Measurements from ENCODE around the gene MESP1.
A peak's percentile ranks its signal among the peaks of the same experiment; 100 is the strongest.

MESP1 gene

DNA sequence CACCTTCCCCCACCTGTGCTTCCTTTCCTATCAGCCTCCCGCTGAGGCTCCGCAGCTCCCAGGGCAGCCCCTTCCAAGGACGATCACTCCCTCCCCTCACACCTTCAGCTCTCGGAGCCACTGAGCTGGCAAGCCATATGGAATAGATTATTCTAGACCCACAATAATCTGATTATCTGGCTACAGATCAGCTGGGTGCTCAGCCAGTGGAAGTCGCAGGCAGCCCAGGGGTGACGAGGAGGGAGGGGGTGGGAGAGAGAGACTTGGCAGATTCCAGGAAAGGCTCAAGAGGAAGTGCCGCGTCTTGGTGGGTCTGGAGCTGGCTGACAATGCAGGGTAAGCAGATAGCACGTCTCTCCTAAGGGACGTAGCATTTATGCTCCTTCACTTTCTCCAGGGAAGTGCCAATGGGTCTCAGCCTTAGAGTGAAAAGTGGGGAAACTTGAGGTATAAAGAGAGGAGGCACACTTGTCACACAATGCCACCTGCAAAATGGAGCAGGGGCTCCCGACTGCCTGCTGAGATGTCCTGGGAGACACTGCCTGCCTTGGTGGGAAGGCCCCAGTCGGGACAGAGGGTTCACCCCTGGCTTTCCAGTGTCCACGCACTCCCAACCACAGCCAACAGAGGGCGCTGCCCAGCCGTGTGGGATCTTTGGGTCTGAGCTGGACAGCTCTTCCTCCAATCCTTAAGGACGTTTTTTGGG is 9.4 kb upstream of the MESP1 start:
- peak; percentile 89 for DNase-seq (ENCODE audit: low spot score)
- no peak for FAIRE-seq

DNA sequence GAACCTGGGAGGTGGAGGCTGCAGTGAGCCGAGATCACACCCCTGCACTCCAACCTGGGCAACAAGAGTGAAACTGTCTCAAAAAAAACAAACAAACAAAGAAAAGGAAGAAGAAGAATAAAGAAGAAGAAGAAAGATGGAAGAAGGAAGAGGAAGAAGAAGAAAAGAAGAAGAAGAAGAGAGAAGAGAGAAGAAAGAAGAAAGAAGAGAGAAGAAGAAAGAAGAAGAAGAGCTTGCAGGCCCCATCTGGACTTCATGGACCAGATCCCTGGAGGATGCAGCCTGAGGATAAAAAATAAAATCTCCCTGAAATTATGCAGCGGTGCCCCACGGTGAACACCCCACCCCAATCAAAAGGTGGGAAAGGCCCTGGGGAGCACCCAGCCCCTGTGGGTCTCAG is 8.8 kb upstream of the MESP1 start:
- DNase-seq (ENCODE audit: low spot score) (no peak), FAIRE-seq (no peak)

DNA sequence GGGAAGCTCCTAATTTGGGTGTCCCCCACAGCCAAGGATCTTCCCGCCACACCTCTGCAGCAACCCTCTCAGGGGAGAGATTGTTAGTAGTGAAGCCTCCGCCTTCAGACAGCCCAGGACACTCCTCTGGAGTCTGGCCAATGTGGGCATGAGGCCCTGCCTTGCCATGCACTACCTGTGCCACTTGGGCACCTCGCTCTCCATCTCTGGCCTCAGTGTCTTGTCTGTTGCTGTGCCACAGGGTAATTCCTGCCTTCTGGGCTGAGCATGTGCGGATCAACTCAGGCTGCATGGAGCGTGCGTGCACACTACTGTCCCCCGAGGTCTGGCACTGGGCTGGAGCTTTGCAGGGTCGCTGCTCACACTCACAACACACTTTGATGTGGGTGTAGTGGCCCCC is 7.9 kb upstream of the MESP1 start:
- no peak for DNase-seq (ENCODE audit: low spot score)

DNA sequence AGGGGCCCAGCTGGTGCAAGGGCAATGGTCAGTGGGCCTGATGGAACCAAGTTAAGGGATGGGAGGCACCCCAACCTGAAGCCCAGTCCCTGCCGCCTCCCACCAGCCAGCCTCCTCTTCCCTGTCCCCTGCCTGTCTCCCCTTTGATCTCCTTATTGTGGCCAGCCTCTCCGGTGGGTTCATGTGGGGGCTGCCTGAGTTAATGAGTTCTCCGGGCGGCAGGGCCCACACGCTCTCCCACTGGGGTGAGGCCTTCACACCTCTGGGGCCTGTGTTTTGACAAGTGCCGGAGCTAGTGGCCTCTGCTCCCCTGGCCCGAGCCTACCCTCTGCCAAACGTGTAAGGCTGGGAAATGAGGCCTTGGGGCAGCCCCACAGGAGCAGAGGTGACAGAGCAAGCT is 7.2 kb upstream of the MESP1 start:
- DNase-seq (ENCODE audit: low spot score), result no peak
- no peak for FAIRE-seq

More for the DNA sequence above, 7.9 kb upstream of the MESP1 start:
- no peak for FAIRE-seq

DNA sequence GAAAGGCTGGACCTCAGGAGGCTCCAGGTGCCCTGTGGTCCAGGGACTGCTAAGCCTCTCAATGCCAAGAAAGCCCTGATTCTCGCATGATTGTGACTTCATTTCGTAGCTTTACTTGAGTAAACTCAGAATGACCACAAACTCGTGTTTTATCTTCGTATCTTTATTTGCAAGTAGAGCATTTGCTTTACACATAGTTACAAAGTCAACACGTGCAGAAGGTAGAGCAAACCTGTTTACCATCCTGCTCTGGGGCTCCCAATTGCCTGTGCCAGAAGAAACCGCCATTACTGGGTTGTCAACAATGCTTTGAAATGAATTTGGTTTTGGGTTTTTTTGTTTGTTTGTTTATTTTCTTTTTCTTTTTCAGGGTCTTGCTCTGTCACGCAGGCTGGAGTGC is 5.8 kb upstream of the MESP1 start:
- FAIRE-seq (no peak), DNase-seq (ENCODE audit: low spot score) (no peak)

DNA sequence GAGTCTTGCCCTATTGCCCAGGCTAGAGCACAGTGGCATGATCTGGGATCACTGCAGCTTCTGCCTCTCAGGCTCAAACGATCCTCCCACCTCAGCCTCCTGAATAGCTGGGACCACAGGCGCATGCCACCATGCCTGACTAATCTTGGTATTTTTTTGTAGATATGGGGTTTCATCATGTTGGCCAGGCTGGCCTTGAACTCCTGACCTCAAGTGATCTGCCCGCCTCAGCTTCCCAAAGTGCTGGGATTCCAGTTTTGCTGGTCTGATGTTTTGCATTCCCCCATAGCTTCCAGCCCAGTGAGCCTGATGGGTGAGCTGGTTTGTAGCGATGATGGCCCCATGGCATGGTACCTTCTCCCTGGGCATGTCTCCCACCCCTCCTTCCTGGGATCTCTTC is 4.7 kb upstream of the MESP1 start:
- FAIRE-seq, result no peak

DNA sequence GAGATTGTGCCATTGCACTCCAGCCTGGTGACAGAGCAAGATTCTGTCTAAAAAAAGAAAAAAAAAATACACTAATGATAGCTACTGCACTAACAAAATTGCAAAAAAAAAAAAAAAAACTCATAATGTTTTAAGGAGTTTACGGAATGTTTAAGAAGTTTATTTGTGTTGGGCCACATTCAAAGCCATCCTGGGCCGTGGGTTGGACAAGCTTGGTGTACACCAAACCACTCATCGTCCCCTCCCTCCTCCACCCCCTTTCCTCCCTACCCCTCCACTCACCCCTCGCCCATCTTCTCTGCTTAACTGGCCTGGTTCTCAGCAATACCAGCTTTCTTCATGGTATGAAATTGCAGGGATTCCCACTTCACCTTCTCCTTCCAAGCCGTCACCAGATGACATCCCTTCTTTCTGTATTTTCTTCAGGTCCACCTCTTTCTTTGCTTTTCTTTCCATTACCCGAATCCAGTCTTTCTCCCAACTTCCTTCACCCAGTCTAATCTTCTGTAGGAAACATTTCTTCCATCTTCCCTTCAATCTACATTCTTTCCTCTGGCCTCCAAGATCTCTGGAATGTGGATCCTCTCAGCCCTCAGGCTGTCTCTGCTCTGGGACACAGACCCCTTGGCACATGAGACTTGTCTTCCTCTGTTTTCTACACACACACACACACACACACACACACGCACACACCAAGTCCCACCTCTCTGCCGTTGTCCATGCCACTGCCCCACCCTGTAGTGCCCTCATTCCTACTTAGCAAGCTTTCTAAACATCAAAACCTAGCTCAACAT is 3.5 kb upstream of the MESP1 start:
- no peak for FAIRE-seq

More for the DNA sequence above, 4.7 kb upstream of the MESP1 start:
- no peak for DNase-seq (ENCODE audit: low spot score)

DNA sequence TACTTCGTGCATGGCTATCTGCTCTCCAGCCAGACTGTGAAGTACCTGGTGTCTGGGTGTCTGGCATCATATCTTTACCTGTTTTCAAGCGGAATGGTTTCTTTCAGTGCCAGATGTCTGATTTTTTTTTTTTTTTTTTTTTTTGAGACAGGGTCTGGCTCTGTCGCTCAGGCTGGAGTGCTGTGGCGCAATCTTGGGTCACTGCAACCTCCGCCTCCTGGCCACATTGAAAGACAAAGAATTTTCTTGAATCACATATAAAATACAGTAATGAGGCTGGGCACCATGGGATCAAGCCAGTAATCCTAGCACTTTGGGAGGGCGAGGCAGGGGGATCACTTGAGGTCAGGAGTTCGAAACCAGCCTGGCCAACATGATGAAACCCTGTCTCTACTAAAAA is 2.8 kb upstream of the MESP1 start:
- DNase-seq (ENCODE audit: low spot score) (no peak), FAIRE-seq (no peak)

More for the DNA sequence above, 3.5 kb upstream of the MESP1 start:
- no peak for DNase-seq (ENCODE audit: low spot score)

DNA sequence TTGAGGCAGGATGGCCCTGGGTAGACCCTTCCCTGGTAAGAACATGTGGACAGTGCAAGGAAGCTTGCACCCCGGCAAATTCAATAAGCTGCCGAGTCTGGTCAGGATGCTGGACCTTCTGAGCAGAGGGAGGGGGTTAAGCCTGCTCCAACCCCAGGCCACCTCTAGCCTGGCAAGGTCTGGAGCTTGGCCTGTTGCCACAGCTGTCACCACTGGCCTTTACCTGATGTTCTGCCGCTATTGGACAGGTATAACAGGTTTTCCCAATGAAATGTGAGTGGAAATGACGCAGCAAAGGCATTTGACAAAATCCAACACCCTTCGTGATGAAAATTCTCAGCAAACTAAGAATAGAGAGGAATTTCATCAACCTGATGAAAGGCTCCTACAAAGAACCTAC is 699 bp upstream of the MESP1 start:
- DNase-seq (ENCODE audit: low spot score), result no peak
- no peak for FAIRE-seq

DNA sequence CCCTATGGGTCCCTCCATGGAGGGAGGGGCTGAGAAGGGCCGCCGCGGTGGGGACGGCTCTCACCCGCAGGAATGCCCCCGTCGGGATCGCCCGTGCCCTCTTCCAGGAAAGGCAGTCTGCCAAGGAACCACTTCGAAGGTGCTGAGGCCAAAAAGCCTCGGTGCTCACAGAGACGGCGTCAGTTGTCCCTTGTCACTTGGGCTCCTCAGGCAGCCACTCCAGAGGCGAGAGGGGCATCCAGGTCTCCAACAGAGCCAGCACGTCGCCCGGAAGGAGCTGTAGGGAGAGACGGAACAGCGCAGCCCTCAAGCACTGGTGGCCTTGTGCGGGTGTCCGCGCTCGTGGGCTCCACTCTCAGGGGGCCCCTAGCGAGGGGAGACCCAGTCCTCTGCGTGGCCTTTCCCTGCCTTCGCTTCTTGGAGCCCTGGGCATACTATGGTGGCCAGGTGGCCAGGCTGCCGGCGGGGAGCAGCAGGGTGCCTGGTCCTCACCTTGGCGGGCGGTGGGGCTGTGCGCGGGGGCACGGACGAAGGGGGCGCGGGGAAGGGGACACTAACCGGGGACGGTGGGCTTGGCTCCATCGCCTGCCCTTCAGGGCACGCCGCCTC is 994 bp downstream of the MESP1 start:
- FAIRE-seq (no peak), DNase-seq (ENCODE audit: low spot score) (no peak)

DNA sequence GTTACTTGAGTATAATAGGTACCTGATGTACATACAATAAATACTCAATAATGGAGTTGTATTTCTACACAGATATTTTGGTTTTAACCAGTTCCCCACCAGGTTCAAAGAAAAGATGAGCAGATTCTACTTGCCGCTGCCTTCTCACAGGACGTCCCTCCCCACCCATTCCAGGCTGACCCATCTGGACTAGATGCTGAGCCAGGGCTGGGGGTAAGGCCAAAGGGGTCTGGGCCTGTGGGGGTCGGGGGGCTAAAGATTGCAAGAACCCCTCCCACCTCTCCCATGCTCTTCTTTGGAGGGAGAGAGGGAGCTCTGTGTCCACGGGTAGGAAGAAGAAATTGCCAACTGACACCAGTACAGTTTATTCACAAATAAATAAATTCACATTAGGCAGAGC is 1.5 kb downstream of the MESP1 start:
- DNase-seq (ENCODE audit: low spot score), result no peak
- no peak for FAIRE-seq

DNA sequence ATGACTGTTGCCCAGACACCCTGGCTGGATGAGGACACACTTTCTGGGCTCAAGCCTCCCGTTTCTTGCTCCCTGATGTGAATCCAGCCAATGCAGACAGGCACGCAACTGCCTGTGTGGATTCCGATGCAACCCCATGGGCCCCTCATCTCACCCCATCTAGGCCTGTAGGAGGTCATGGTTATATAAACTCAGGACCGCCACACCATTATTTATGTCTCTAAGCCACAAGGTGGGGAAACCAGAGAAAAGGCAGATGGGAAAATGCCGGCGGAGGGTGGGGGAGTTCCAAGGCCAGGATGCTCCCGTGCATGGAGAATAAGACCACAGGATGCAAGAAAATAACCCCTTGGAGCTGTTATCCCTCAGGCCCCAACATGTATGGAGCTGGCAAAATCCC is 2.0 kb downstream of the MESP1 start:
- DNase-seq (ENCODE audit: low spot score) (no peak), FAIRE-seq (no peak)

DNA sequence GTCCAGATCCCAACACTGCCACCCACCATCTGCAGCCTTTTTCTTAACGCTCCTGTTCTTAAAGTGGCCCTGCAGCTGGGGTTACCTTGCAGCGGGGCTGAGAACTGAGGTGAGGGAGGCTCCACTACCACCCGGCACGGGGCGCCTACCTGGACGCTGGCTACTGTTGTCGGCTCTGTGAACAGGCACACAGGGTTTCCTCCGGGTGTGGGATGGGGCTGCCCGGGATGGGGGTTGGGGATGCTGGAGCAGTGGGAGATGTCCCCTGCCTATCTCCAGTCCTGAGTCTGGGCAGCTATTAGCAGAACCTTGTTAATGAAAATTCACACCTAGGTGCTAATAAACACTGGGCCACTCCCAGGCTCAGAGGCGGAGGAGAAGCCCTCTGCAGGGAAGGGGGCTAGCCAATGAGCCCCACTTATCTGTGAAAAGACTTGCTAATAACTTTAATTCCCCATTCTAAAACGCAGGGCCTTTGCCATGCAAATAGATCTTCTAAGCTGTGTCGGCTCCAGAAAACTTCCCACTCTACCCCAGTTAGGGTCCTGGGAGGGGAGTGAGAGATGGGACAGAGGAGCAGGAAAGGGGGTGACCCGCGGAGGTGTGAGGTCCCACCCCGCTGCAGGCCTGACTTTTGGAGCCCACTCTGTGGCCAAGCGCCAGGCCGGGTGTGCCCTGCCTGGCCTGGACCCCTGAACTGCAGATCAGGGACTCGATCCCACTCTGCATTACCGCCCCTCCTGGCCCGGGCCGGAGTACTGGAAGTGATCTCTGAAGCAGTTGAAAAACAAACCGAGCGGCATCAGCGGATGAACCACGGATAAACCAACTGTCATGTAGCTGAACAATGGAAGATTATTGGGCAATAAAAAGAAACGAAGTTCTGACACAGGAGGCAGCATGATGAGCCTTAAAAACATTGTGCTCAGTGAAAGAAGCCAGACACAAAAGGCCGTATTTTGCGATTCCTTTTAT is 3.1 kb downstream of the MESP1 start:
- DNase-seq (ENCODE audit: low spot score) (no peak), FAIRE-seq (no peak)

DNA sequence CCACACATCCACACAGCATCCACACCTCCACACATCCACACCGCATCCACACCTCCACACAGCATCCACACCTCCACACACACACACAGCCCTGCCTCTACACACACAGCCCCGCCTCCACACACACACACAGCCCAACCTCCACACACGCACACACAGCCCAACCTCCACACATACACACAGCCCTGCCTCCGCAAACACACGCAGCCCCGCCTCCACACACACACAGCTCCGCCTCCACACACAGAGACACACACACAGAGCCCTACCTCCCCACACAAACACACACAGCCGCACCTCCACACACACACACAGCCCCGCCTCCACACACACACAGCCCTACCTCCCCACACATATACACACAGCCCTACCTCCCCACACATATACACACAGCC is 4.7 kb downstream of the MESP1 start:
- no peak for FAIRE-seq
- no peak for DNase-seq (ENCODE audit: low spot score)

DNA sequence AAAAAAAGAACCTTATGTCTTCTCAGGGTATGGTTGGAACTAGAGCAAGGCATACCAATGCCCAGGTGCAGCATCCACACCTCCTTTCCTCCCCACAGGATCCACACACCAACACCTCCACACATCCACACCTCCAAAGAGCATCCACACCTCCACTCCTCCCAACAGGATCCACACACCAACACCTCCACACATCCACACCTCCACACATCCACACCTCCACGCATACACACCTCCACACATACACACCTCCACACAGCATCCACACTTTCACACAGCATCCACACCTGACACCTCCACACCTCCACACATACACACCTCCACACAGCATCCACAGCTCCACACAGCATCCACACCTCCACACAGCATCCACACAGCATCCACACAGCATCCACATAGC is 5.3 kb downstream of the MESP1 start:
- FAIRE-seq (no peak), DNase-seq (ENCODE audit: low spot score) (no peak)

DNA sequence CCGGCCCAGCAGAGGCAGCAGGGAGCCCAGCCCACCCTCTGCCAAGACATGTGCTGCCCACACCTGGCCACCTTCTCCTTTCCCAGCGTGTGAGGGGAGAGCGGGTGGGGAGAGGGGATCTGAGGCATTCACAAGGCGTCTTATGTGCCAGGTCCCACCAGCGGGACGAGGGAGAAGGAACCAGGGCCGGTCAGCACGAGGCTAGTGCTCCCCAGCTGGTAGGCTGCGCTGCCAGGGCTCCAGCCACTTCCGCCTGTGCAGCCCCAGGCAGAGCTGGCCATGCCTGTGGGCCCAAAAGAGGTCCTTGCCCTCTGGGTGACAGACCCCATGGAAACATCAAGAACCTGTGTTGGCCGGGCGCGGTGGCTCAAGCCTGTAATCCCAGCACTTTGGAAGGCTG is 5.9 kb downstream of the MESP1 start:
- DNase-seq (ENCODE audit: low spot score), result no peak
- FAIRE-seq, result no peak

DNA sequence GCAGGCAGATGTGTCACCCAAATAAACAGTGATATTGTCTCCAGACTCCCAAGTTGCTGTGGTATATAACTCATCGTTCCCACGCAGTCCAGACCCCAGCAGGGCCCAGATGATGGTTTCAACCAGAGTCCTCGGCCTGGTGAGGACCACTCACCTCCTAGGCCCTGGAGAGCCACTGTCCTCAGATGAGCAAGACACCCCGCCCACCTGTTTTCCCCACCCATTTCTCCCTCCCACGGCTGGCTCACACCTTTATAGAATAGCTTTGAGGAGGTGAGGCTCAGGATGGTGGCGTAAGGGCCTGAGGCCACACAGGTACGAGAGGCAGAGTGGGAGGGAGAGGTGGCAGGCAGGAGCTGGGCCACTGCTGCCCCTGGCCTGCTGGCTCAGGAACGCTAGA is 7.5 kb downstream of the MESP1 start:
- FAIRE-seq (no peak), DNase-seq (ENCODE audit: low spot score) (no peak)

DNA sequence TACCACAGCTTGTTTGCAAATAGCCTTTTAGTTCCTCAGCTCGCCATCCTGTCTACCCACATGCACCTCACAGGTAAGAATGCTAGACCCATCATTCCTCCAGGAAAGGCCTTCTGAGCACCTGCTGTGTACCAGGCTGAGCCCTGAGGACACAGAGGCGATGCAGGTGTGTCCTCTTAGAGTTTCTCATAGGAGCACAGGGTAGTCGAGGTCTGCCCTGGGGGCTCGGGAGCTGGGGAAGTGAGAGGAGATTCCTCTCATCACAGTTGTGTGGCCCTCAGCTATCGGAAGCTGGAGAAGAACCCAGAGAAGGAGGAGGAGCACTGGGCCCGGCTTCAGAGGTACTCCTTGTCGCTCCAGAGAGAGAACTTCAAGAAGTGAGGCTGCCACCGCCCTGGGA is 8.0 kb downstream of the MESP1 start:
- no peak for FAIRE-seq
- DNase-seq (ENCODE audit: low spot score), result no peak

DNA sequence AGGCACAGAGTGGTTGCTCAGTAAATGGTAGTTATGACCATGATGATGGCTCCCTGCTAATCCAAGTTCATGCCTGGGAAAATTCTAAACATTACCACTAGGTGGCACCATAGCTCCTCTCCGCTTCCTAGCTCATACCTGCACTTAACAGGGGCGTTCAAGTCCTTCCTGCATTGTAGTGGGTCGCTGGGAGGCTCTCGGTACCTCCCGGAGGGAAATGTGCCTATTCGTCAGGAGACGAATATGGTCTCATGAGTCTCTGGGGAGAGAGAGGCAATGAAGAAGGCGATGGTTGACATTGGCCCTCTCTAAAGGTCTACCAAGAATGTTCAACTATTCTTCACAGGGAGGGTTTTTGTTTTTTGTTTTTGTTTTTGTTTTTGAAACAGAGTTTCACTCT is 10.9 kb downstream of the MESP1 start:
- FAIRE-seq, result peak; percentile 96
- DNase-seq (ENCODE audit: low spot score), result peak; percentile 80

DNA sequence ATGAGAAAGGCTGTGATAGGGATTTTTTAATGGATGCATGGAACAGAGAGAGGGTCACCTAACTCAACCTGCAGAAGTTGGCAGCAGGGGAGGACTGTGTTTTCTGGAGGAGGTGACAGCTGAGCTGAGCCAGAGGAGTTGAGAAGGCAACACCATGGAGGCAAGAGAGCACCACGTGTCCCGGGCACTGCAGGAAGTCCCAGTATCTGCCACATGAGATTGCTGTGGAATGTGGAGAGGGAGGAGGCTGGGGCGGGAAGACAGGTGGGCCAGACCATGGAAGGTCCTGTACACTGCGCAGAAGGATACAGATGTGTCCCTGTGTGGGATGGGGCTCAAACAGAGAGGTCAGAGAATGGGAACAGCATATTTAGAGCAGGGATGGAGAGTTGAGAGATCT is 15.3 kb downstream of the MESP1 start:
- DNase-seq (ENCODE audit: low spot score) (no peak), FAIRE-seq (no peak)

DNA sequence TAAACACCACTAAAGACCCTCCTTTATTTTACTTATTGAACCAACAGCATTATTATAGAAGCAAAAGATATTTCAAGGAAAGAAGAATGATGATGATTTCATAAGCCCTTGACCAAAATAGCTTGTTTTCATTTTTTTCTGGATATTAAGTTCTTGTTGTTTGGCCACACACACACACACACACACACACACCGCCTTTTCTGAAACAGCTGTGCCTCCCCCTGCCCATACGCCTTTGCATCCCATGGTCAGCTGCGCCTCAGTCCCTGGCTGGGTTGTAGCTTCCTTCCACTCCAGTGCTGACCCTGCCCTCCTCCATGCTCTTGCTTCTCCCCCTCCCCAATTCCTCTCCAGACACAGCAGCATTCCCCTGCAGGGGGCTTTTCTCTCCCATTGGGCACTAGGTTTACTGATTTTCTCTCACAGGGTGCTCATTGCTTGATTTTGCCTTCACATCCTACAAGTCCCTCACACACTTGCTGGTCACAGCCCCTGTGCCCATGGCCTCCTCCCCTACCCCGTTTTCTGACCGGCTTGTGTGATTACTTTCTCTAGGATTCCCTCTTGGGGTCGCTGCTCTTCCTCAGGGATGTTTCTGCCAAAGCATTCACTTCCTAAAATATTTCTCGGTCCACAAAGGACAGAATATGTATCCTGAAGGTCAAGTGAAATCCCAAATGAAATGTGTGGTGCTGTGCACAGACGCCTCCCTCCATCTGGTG is 18.4 kb downstream of the MESP1 start:
- FAIRE-seq (no peak), DNase-seq (ENCODE audit: low spot score) (no peak)

Measured in urothelium cell line (cell line).